ENCODE results near the gene CDH4.

DNA sequence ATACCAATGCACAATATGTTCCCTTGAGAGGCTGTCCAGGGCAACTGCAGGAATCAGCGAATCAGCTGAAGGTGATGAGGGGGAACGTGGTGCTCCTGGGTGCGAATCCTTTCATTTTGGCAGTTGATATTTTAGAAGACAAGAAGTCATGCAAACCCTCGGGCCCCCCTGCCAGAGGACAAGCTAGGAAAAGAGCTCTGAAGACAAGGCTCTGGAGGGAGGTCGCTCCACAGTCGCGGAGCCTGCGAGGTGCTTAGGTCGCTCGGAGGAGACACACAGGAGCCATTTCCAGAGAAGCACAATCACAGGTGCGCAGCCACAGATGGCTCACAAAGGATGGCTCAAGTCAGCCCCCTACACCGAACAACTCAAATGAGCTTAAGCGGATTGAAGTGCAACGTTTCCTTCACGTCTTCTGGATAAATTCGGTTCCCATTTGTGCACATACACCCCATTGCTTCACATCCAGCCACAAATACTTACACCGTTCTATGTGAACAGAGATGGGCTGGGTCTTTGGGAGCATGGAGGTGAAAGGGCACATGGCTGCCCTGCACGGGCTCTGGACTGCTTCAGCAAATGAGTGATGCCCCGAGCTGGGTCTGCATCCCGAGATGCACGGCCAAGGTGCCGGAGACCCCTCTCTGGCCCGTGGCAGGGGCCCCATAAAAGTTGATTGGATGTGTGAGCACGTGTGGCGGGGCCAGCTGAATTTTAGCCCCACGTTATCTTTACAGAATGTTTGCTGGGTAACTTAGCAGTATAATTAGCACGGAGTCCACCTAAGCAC lies 527.3 kb downstream of the CDH4 start:
- TF ChIP-seq, protein P1, sequence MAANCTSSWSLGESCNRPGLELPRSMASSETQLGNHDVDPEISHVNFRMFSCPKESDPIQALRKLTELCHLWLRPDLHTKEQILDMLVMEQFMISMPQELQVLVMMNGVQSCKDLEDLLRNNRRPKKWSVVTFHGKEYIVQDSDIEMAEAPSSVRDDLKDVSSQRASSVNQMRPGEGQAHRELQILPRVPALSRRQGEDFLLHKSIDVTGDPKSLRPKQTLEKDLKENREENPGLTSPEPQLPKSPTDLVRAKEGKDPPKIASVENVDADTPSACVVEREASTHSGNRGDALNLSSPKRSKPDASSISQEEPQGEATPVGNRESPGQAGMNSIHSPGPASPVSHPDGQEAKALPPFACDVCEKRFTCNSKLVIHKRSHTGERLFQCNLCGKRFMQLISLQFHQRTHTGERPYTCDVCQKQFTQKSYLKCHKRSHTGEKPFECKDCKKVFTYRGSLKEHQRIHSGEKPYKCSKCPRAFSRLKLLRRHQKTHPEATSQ (CRISPR knock-in tag; IDR thresholded peaks at IDR 0.05; ENCODE audit: borderline replicate concordance) = no peak
- TF ChIP-seq, protein P2, sequence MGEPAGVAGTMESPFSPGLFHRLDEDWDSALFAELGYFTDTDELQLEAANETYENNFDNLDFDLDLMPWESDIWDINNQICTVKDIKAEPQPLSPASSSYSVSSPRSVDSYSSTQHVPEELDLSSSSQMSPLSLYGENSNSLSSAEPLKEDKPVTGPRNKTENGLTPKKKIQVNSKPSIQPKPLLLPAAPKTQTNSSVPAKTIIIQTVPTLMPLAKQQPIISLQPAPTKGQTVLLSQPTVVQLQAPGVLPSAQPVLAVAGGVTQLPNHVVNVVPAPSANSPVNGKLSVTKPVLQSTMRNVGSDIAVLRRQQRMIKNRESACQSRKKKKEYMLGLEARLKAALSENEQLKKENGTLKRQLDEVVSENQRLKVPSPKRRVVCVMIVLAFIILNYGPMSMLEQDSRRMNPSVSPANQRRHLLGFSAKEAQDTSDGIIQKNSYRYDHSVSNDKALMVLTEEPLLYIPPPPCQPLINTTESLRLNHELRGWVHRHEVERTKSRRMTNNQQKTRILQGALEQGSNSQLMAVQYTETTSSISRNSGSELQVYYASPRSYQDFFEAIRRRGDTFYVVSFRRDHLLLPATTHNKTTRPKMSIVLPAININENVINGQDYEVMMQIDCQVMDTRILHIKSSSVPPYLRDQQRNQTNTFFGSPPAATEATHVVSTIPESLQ (CRISPR knock-in tag; conservative IDR thresholded peaks at IDR 0.05) = no peak
- no peak for TF ChIP-seq POLR2A (IDR thresholded peaks at IDR 0.05; ENCODE audit: insufficient read depth in 1 of 2, low read depth in 2 of 2, low read length in 2 of 2)
- TF ChIP-seq SAFB2 (CRISPR knock-in tag; IDR thresholded peaks at IDR 0.05; ENCODE audit: borderline replicate concordance, low read depth) = no peak
- TF ChIP-seq, protein P3, sequence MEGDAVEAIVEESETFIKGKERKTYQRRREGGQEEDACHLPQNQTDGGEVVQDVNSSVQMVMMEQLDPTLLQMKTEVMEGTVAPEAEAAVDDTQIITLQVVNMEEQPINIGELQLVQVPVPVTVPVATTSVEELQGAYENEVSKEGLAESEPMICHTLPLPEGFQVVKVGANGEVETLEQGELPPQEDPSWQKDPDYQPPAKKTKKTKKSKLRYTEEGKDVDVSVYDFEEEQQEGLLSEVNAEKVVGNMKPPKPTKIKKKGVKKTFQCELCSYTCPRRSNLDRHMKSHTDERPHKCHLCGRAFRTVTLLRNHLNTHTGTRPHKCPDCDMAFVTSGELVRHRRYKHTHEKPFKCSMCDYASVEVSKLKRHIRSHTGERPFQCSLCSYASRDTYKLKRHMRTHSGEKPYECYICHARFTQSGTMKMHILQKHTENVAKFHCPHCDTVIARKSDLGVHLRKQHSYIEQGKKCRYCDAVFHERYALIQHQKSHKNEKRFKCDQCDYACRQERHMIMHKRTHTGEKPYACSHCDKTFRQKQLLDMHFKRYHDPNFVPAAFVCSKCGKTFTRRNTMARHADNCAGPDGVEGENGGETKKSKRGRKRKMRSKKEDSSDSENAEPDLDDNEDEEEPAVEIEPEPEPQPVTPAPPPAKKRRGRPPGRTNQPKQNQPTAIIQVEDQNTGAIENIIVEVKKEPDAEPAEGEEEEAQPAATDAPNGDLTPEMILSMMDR (CRISPR knock-in tag; IDR thresholded peaks at IDR 0.05) = no peak
- TF ChIP-seq, protein P4, sequence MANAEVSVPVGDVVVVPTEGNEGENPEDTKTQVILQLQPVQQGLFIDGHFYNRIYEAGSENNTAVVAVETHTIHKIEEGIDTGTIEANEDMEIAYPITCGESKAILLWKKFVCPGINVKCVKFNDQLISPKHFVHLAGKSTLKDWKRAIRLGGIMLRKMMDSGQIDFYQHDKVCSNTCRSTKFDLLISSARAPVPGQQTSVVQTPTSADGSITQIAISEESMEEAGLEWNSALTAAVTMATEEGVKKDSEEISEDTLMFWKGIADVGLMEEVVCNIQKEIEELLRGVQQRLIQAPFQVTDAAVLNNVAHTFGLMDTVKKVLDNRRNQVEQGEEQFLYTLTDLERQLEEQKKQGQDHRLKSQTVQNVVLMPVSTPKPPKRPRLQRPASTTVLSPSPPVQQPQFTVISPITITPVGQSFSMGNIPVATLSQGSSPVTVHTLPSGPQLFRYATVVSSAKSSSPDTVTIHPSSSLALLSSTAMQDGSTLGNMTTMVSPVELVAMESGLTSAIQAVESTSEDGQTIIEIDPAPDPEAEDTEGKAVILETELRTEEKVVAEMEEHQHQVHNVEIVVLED (CRISPR knock-in tag; IDR thresholded peaks at IDR 0.05; ENCODE audit: borderline replicate concordance) = no peak

Data from HepG2 (cell line).